PC-3 (cell line): ENCODE results near the gene MAGED4B. TPM values are rescaled to one million over a fixed set of nuclear protein-coding genes. Genes with fewer than 3 reads are reported as not detected.
"Not testable (repeated sequence)": the region's sequence is repeated elsewhere in the genome, so short reads cannot be mapped to it uniquely, and the experiment has no call there.

Experiments used
- ATAC-seq: fragments of 200-7000 bp; cut with Tn5 transposase; 2 replicates; pipeline ENCODE4 v1.9.1; 2020; ENCODE audit warnings: mild to moderate bottlenecking, moderate library complexity
- Bru-seq: library from RNA; stranded (reverse); fragments of 400-500 nt; gene quantifications from one replicate; lab custom pipeline; 2021; lab: Mats Ljungman, UMichigan
- BruChase-seq, 2 experiments: library from RNA; stranded (reverse); fragments of 400-500 nt; gene quantifications; one replicate each; lab custom pipeline; 2021; lab: Mats Ljungman, UMichigan
- BruUV-seq: library from RNA; stranded (reverse); fragments of 400-500 nt; replicated peaks from 2 replicates; lab custom pipeline; 2021; lab: Mats Ljungman, UMichigan
- CTCF ChIA-PET: fragments of 300-600 bp; sonication (Branson Sonifier 250); formaldehyde crosslinking; loops from one replicate; lab custom pipeline; 2022; ENCODE audit warnings: antibody characterized with exemption; lab: Charles Lee
- POLR2A ChIA-PET: fragments of 300-600 bp; sonication (Branson Sonifier 250); formaldehyde crosslinking; loops from one replicate; lab custom pipeline; 2022; ENCODE audit warnings: antibody characterized with exemption; ENCODE audit not compliant: unreplicated experiment; lab: Charles Lee
- DNase-seq: peaks from one replicate; pipeline ENCODE4 v3.0.0-alpha.2; 2015
- H2AFZ ChIP-seq: fragments of 300-600 bp; sonication (generic); 2 replicates; pipeline ENCODE4 v1.6.0; 2016; ENCODE audit warnings: antibody characterized with exemption, low read length
- H3F3A ChIP-seq: fragments of 300-600 bp; sonication (generic); one replicate; pipeline ENCODE4 v1.6.0; 2017; ENCODE audit warnings: antibody characterized with exemption, low read length, control low read depth, mild to moderate bottlenecking; ENCODE audit not compliant: unreplicated experiment
- H3K27ac ChIP-seq: fragments of 300-600 bp; sonication (generic); 2 replicates; pipeline ENCODE4 v1.5.1; 2016; ENCODE audit warnings: mild to moderate bottlenecking, low read length
- H3K27me3 ChIP-seq: fragments of 300-600 bp; sonication (generic); 2 replicates; pipeline ENCODE4 v1.6.1; 2016; ENCODE audit warnings: low read length, mixed read lengths
- H3K36me3 ChIP-seq: fragments of 300-600 bp; sonication (generic); 2 replicates; pipeline ENCODE4 v1.6.1; 2016; ENCODE audit warnings: low read depth, mixed run types, low read length, mixed read lengths
- H3K4me1 ChIP-seq: fragments of 300-600 bp; sonication (generic); 2 replicates; pipeline ENCODE4 v1.5.1; 2016; ENCODE audit warnings: low read length; ENCODE audit not compliant: insufficient read depth
- H3K4me2 ChIP-seq: fragments of 300-600 bp; sonication (generic); 2 replicates; pipeline ENCODE4 v1.6.0; 2016; ENCODE audit warnings: low read length
- H3K4me3 ChIP-seq: fragments of 300-600 bp; sonication (generic); 2 replicates; pipeline ENCODE4 v1.5.1; 2016; ENCODE audit warnings: mild to moderate bottlenecking, low read length, mixed read lengths
- H3K79me2 ChIP-seq: fragments of 300-600 bp; sonication (generic); 2 replicates; pipeline ENCODE4 v1.6.1; 2017; ENCODE audit warnings: low read length, mixed read lengths
- H3K9ac ChIP-seq: fragments of 300-600 bp; sonication (generic); 2 replicates; pipeline ENCODE4 v1.6.0; 2016; ENCODE audit warnings: mild to moderate bottlenecking, low read length
- H3K9me2 ChIP-seq: fragments of 300-600 bp; sonication (generic); replicated peaks from 2 replicates; pipeline ENCODE4 v1.6.1; 2016; ENCODE audit warnings: mixed run types, low read length, mixed read lengths
- H3K9me3 ChIP-seq: fragments of 300-600 bp; sonication (generic); 2 replicates; pipeline ENCODE4 v1.6.1; 2016; ENCODE audit warnings: low read length, mixed read lengths
- H4K20me1 ChIP-seq: fragments of 300-600 bp; sonication (generic); 2 replicates; pipeline ENCODE4 v1.6.1; 2016; ENCODE audit warnings: low read length, mixed read lengths
- CTCF ChIP-seq: fragments of 300-600 bp; sonication (generic); conservative IDR thresholded peaks from 2 replicates; pipeline ENCODE4 v1.5.1; 2017; ENCODE audit warnings: antibody characterized with exemption, low read depth, mild to moderate bottlenecking, low read length
- EZH2 ChIP-seq: fragments of 300-600 bp; sonication (generic); IDR thresholded peaks from one replicate; pipeline ENCODE4 v1.6.1; 2017; ENCODE audit warnings: antibody characterized with exemption, mild to moderate bottlenecking, low read length; ENCODE audit not compliant: unreplicated experiment
- EZH2phosphoT487 ChIP-seq: fragments of 300-600 bp; sonication (generic); IDR thresholded peaks from 2 replicates; pipeline ENCODE4 v1.6.1; 2018; ENCODE audit warnings: mild to moderate bottlenecking, antibody characterized with exemption, low read length, borderline replicate concordance
- intact Hi-C: fragments of 100-400 bp; cut with micrococcal nuclease; formaldehyde crosslinking; loops from 2 replicates; pipeline ENCODE4 v1.9.0; 2023
- long read RNA-seq: library from polyadenylated mRNA; unstranded; transcript quantifications from one replicate; pipeline ENCODE4 v2.0.0, GENCODE V29; 2021; ENCODE audit not compliant: unreplicated experiment
- total RNA-seq: library from RNA; depleted of rRNA; stranded (reverse); fragments of >200 nt; gene quantifications from 2 replicates; pipeline ENCODE4 v1.2.3, GENCODE V29; 2014; rRNA removed

The MAGED4B gene, protein sequence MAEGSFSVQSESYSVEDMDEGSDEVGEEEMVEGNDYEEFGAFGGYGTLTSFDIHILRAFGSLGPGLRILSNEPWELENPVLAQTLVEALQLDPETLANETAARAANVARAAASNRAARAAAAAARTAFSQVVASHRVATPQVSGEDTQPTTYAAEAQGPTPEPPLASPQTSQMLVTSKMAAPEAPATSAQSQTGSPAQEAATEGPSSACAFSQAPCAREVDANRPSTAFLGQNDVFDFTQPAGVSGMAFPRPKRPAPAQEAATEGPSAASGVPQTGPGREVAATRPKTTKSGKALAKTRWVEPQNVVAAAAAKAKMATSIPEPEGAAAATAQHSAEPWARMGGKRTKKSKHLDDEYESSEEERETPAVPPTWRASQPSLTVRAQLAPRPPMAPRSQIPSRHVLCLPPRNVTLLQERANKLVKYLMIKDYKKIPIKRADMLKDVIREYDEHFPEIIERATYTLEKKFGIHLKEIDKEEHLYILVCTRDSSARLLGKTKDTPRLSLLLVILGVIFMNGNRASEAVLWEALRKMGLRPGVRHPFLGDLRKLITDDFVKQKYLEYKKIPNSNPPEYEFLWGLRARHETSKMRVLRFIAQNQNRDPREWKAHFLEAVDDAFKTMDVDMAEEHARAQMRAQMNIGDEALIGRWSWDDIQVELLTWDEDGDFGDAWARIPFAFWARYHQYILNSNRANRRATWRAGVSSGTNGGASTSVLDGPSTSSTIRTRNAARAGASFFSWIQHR
- total RNA-seq (2.8 and 31.8 TPM in 2 replicates), Bru-seq, nascent RNA (not detected), BruChase-seq, experiment 1, labeled RNA remaining after a 6-hour chase (percentile 15 among the genes with signal in this experiment), BruChase-seq, experiment 2, labeled RNA remaining after a 2-hour chase (percentile 11 among the genes with signal in this experiment)
- long read RNA-seq, transcript MAGED4B-201 (13 exons, 2,578 nt), result major isoform, 79 of 220 reads
- long read RNA-seq, transcript MAGED4B-211 (13 exons, 2,482 nt), result minor isoform, 28 of 220 reads
- long read RNA-seq, partial matches to known transcripts, result 44 of 220 reads
- long read RNA-seq, other reads (novel, unspliced or antisense), result 65 of 220 reads

- H2AFZ ChIP-seq, H3K4me1 ChIP-seq, H3F3A ChIP-seq, H3K27ac ChIP-seq, H3K36me3 ChIP-seq, H3K9me3 ChIP-seq, DNase-seq, intact Hi-C loops, H4K20me1 ChIP-seq, H3K79me2 ChIP-seq, CTCF ChIA-PET, H3K9ac ChIP-seq, H3K4me2 ChIP-seq, POLR2A ChIA-PET, H3K4me3 ChIP-seq, BruUV-seq, H3K9me2 ChIP-seq, H3K27me3 ChIP-seq: not testable (repeated sequence)
- peak; percentile 92 for ATAC-seq
Measured at GRCh38 chrX:52068666-52069640, at the start of gene MAGED4B. Gene MAGED4B (minus strand): TSS chrX:52069183. CDS start chrX:52068172, 1,011 bp downstream.

GRCh38 chrX:52118262-52118661, 49.3 kb upstream of the MAGED4B start:
- Histone ChIP-seq H3F3A (no peaks in the 10 kb centered on the region), H4K20me1 (no peaks in the 10 kb centered on the region), H3K9me3 (no peaks in the 10 kb centered on the region), H3K9me2 (no peaks in the 10 kb centered on the region), H2AFZ (no peak overlapping the region), H3K4me1 (no peaks in the 10 kb centered on the region), H3K4me2 (no peak overlapping the region), H3K4me3 (no peak overlapping the region), H3K79me2 (no peaks in the 10 kb centered on the region), H3K27me3 (no peaks in the 10 kb centered on the region), H3K9ac (no peak overlapping the region), H3K27ac (no peak overlapping the region), H3K36me3 (no peaks in the 10 kb centered on the region)
- TF ChIP-seq CTCF (no peak), EZH2phosphoT487 (no peak), EZH2 (no peak)
- intact Hi-C loops, result no loop called here
- ChIA-PET POLR2A (no interaction called here), CTCF (no interaction called here)
- DNase-seq, result no peak
- no peak for ATAC-seq
- BruUV-seq, result no TSS peak
